ENCODE results near the gene WBP1.

The WBP1 gene

GRCh38 chr2:74505448-74506246 is 47.4 kb downstream of the WBP1 start:
- no peak for DNase-seq

GRCh38 chr2:74507145-74507925 is 49.1 kb downstream of the WBP1 start, which contains the start of gene PCGF1:
PCGF1 (minus strand) TSS chr2:74507695; CDS start chr2:74507668, 27 bp downstream.
- peak; percentile 99 for DNase-seq

- DNase-seq, result no peak
Measured at GRCh38 chr2:74507926-74508520, 49.8 kb downstream of the WBP1 start.

GRCh38 chr2:74510272-74510671 is 52.0 kb downstream of the WBP1 start:
- DNase-seq, result no peak
